Left kidney (tissue), 8 donors: ENCODE data around the gene YEATS2. TPM values are rescaled to one million over a fixed set of nuclear protein-coding genes. Genes with fewer than 3 reads are reported as not detected.
"Not testable (repeated sequence)": the region's sequence is repeated elsewhere in the genome, so short reads cannot be mapped to it uniquely, and the experiment has no call there.

Experiments
- DNase-seq: peaks from one replicate; pipeline ENCODE4 v3.0.0-alpha.2; 2013
- long read RNA-seq, 8 donors: transcript quantifications; one replicate each; lab custom pipeline, GENCODE V29; 2026
- polyA plus RNA-seq: library from polyadenylated mRNA; unstranded; fragments of 120-200 nt; gene quantifications from one replicate; pipeline ENCODE4 v1.2.1, GENCODE V29; 2013; ENCODE audit not compliant: insufficient read length

Gene YEATS2
- 44.6 TPM for polyA plus RNA-seq
- long read RNA-seq, donor 1, full-length matches to known transcripts, result 2 of 2 reads
- long read RNA-seq, donor 1, partial matches to known transcripts, result 0 of 2 reads
- long read RNA-seq, donor 1, other reads (novel, unspliced or antisense), result 0 of 2 reads
- long read RNA-seq, donor 2, partial matches to known transcripts, result 7 of 8 reads
- long read RNA-seq, donor 2, other reads (novel, unspliced or antisense), result 0 of 8 reads
- long read RNA-seq, donor 3, full-length matches to known transcripts, result 2 of 42 reads
- long read RNA-seq, donor 3, partial matches to known transcripts, result 40 of 42 reads
- long read RNA-seq, donor 3, other reads (novel, unspliced or antisense), result 0 of 42 reads
- long read RNA-seq, donor 4, partial matches to known transcripts, result 6 of 11 reads
- long read RNA-seq, donor 4, other reads (novel, unspliced or antisense), result 5 of 11 reads
- long read RNA-seq, donor 5, partial matches to known transcripts, result 25 of 26 reads
- long read RNA-seq, donor 5, other reads (novel, unspliced or antisense), result 0 of 26 reads
- long read RNA-seq, donor 6, partial matches to known transcripts, result 5 of 5 reads
- long read RNA-seq, donor 6, other reads (novel, unspliced or antisense), result 0 of 5 reads
- long read RNA-seq, donor 7, full-length matches to known transcripts, result 1 of 17 reads
- long read RNA-seq, donor 7, partial matches to known transcripts, result 16 of 17 reads
- long read RNA-seq, donor 7, other reads (novel, unspliced or antisense), result 0 of 17 reads
- long read RNA-seq, donor 8, result 0 reads

DNA sequence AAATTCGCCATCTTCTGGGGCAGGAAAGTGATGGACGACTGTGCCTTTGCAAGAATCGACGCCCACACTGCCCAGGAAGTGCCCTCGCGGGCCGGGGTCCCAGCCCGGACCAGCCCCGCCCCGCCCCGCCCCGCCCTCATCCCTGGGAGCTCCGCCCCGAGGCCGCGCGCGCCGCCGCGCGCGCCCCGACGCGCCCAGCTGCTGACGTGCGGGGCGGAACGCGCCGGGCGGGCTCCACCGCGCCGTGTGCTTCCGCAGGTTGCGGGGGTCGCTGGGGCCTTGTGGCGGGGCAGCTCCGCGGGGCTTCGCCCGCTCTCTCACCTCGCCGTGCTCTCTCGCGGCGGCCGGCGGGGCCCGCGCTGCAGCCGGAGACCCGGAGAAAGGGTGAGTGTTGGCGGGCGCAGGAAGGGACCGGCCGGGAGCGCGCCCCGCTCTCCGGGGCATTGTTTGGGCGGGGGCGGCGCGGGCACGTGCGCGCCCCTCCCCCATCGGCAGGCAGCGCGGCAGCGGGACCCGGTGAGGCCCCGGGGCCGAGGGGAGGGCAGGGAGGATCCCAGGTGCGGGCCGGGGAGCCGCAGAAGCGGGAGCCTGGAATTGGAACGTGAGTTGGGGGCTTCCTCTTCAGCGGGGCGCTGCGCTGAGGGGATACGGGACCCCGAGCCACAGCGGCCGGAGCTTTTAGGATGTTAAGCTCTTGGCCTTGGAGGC lies at the start of gene YEATS2:
TSS of gene YEATS2 (plus strand) at position 188 of the 708 bp plus-strand sequence. CDS start 17,366 bp downstream, outside the sequence.
- peak; percentile 64 for DNase-seq

- DNase-seq, result no peak
Observed at GRCh38 chr3:183650554-183650953, 47.0 kb upstream of the YEATS2 start.

GRCh38 chr3:183653209-183654064 lies 44.2 kb upstream of the YEATS2 start:
- DNase-seq, result peak; percentile 18

DNA sequence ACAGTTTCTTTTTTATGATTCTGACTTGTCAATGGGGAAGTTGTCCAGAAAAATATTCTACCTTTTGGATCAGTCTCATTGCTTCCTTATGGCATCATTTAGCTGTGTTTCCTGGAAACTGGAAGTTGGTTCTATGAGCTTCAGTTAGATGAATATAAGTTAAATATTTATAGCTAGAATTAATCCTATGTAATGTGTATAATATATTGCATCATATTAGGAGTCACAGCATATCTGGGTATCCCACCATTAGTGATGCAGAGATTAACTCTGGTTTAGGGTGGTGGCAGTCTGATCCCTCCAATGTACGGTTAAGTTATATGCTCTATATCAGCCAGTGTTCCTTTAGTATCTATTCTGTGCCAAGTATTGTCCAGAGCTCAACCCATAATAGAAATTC lies 42.9 kb upstream of the YEATS2 start:
- no peak for DNase-seq

GRCh38 chr3:183662099-183662498 lies 35.5 kb upstream of the YEATS2 start:
- no peak for DNase-seq

DNA sequence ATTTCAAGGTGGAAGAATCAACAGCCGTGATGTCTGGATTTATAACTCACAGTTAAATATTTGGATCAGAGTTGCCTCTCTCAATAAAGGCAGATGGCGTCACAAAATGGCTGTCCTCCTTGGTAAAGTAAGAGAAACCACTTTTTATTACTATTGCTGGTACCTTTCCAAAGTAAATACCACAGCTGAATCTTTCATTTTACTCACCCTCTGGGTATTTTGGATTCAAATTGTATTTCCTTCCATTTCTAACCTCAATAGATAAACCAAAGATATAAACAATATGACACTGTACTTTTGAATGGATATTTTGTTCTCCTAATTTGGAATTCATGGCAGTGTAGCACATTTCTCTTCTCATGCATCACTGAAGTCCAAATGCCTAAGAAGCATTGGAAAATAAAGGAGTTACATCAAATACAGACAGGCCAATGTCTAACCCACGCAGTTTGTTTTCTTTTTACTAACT lies 32.6 kb upstream of the YEATS2 start:
- no peak for DNase-seq

DNA sequence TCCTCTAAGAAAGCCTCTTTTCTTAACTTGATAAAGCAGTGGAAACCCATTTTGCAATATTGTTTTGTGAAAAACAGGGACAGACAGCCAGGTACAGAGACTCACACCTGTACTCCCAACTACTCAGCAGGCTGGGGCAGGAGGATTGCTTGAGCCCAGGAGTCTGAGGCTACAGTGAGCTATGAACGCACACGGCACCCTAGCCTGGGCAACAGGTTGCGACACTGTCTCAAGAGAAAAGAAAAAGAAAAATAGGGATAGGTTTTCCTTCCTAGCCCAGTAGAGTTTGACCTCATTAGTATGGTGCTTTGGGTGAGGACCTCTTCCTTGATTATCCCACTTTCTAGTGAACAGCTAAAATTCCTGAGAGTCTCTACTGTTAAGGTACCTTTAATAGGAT lies 17.5 kb upstream of the YEATS2 start:
- no peak for DNase-seq

DNA sequence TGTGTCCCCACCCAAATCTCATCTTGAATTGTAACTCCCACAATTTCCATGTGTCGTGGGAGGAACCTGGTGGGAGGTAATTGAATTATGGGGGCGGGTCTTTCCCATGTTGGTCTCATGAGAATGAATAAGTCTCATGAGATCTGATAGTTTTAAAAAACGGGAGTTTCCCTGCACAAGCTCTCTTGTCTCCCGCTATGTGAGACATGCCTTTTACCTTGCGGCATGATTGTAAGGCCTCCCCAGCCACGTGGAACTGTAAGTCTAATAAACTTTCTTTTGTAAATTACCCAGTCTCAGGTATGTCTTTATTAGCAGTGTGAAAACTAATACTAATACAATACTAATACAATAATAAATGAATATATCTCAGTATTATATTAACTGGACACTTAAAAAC lies 9.9 kb upstream of the YEATS2 start:
- DNase-seq, result no peak

DNA sequence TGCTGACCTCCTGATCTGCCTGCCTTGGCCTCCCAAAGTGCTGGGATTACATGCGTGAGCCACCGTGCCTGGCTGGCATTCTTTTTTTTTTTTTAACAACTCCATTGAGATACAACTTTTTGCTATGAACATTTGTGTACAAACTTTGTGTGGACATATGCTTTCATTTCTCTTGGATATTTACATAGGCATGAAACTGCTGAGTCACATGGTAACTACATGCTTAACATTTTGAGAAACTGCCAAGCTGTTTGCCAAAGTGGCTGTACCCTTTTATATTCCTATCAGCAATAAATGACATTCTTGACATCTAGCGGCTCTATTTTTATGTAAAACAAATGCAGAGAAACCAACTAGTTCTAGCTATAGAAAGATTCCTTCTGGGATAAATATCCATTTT lies 8.7 kb upstream of the YEATS2 start:
- DNase-seq, result no peak

GRCh38 chr3:183689621-183690020 lies 8.0 kb upstream of the YEATS2 start:
- DNase-seq, result not testable (repeated sequence)

- DNase-seq, result no peak
Observed at GRCh38 chr3:183690402-183690995, 7.1 kb upstream of the YEATS2 start.

DNA sequence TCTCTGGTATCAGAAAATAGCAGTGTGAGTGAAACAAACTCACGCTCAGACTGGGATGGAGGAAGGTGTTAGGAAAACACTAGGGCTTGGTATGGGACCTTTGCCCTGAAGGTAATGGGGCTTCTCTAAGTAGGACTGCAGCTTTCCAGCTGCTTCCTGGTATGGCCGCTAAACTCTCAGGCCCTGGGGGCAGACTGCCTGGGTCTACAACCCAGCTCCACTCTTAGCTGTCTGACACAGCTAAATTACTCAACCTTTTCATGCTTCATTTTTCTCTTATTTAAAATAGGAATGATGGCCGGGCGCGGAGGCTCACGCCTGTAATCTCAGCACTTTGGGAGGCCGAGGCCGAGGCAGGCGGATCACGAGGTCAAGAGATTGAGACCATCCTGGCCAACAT lies 5.2 kb upstream of the YEATS2 start:
- DNase-seq, result no peak

DNA sequence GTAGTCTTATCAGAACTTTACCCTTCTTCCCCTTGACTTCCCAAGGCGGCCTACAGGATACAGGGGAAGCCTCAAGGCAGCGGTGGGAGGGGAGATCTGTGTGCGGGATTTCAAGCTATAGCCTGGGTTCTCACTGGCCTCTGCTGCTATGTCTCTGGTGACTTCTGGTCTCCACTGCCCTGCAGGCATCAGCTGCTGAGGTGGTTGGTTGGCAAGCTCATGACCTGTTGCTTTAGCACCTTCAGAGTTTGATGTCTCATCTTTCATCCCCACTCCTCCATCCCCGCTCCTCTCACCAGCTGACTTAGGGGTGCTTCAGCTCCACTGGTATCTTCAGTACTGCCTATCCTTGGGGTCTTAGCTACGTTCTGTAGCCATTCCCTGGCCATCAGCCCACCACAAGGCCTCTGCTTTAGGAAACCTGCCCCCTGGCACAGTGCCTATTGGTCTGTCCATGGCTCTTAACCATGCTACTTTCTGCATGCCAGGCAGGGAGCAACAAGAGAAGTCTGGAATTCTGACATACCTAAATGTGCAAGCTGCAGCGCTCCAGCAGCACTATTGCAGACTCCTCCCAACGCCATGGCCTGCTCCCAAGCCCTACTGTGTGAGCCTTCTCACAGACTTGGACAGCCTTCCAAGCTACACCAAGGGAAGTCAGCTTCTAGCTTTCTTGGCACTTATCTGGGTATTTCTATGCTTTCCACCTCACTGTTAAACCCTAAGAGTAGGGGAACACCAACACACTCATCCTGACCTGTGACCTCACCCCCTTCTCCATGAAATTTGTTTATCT lies 1.8 kb upstream of the YEATS2 start:
- no peak for DNase-seq

GRCh38 chr3:183697123-183697609 lies 431 bp upstream of the YEATS2 start:
- DNase-seq, result peak; percentile 13

GRCh38 chr3:183698318-183698751 lies 738 bp downstream of the YEATS2 start:
- peak; percentile 27 for DNase-seq

DNA sequence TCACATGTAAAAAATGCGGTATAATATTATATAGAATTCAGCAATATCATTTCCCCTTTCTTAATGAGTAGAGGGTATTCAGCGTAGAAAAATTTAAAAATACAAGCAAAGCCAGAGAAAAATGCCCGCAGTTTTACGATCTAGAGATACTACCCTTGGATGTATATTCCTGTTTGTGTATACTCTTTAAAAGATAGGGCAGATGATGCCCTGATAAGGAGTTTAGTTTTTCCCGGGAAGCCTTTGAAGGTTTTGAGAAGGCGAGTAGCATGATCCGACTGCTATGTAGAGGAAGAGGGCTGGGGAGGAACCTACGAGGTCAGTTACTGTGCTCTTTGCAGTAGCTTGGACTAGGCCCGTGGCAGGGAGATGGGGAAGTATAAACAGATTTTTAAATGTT lies 1.2 kb downstream of the YEATS2 start:
- DNase-seq, result peak; percentile 20

GRCh38 chr3:183699238-183699947 lies 1.8 kb downstream of the YEATS2 start:
- DNase-seq, result no peak

GRCh38 chr3:183701744-183702143 lies 4.1 kb downstream of the YEATS2 start:
- no peak for DNase-seq

DNA sequence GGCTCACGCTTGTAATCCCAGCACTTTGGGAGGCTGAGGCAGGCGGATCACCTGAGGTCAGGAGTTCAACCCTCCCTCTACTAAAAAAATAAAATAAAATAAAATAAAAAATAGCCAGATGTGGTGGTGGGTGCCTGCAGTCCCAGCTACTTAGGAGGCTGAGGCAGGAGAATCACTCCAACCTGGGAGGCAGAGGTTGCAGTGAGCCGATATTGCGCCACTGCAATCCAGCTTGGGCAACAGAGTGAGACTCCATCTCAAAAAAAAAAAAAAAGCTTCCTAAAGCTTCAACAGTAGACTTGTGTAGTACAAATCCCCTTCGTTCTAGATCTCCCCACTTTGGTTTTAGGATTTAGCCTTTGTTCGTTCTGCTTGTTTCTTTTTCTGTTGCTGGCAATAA lies 6.3 kb downstream of the YEATS2 start:
- not testable (repeated sequence) for DNase-seq
